ENCODE measurements around the gene FTCDNL1.

- no peak for TF ChIP-seq CTCF (IDR thresholded peaks at IDR 0.05)
- TF ChIP-seq POLR2A (IDR thresholded peaks at IDR 0.05) = no peak
Observed at GRCh38 chr2:199807966-199808365, 43.0 kb downstream of the FTCDNL1 start.

All from thyroid gland (tissue), 4 donors.